Measurements from ENCODE around the gene ABHD12B. TPM values are rescaled to one million over a fixed set of nuclear protein-coding genes. Genes with fewer than 3 reads are reported as not detected.

Gene ABHD12B
- total and polyA plus RNA-seq, 2 experiments from 2014 or later, result 9.0 to 52.8 TPM

GRCh38 chr14:50822501-50823042 is 49.3 kb upstream of the ABHD12B start:
- H3K27ac ChIP-seq (ENCODE audit: low read depth), result no peak overlapping the region
- peaks cover 34% of the 10 kb centered on the region for H4K20me1 ChIP-seq (replicated peaks; ENCODE audit: insufficient read depth)
- no peaks in the 10 kb centered on the region for H3K36me3 ChIP-seq (ENCODE audit: insufficient read depth)
- no peak for TF ChIP-seq REST (IDR thresholded peaks at IDR 0.05; ENCODE audit: unreplicated experiment)
- TF ChIP-seq JUNB (IDR thresholded peaks at IDR 0.05; ENCODE audit: unreplicated experiment), result no peak
- no peak for TF ChIP-seq CTCF (conservative IDR thresholded peaks at IDR 0.05; ENCODE audit: low read depth in 2 of 2)
- TF ChIP-seq ETS1 (IDR thresholded peaks at IDR 0.05), result no peak
- no peak for TF ChIP-seq ZNF462 (CRISPR knock-in tag; IDR thresholded peaks at IDR 0.05)
- no peak for TF ChIP-seq EZH2 (IDR thresholded peaks at IDR 0.05; ENCODE audit: low read depth, unreplicated experiment)
- TF ChIP-seq ZNF114 (CRISPR knock-in tag; IDR thresholded peaks at IDR 0.05), result no peak
- TF ChIP-seq EZH2phosphoT487 (IDR thresholded peaks at IDR 0.05; ENCODE audit: unreplicated experiment), result no peak
- TF ChIP-seq ZNF331 (CRISPR knock-in tag; IDR thresholded peaks at IDR 0.05; ENCODE audit: low read depth), result no peak
- TF ChIP-seq CREB1 (CRISPR knock-in tag; IDR thresholded peaks at IDR 0.05; ENCODE audit: low read depth), result no peak
- no peak for TF ChIP-seq STAT1 (IDR thresholded peaks at IDR 0.05; ENCODE audit: unreplicated experiment)
- TF ChIP-seq POLR2AphosphoS5 (IDR thresholded peaks at IDR 0.05; ENCODE audit: low read depth), result no peak
- TF ChIP-seq NANOG (IDR thresholded peaks at IDR 0.05; ENCODE audit: borderline replicate concordance), result no peak
- Mint-ChIP-seq H3K9me3 (no peaks in the 10 kb centered on the region; the same call in 2 of the 3 replicates), H3K27ac (no peak overlapping the region), H3K4me3 (no peak overlapping the region), H3K4me1 (peaks cover 55% of the 10 kb centered on the region), H3K27me3 (ENCODE audit: insufficient read depth, low read depth, poor library complexity) (peaks cover 23% of the 10 kb centered on the region), H3K36me3 (ENCODE audit: low read depth) (peaks cover 3% of the 10 kb centered on the region; the same call in 2 of the 3 replicates)
- ATAC-seq (no peak; the same call in 2 of the 3 replicates), DNase-seq (ENCODE audit: low spot score) (no peak)
- no peaks in the 10 kb centered on the region for H3K9me2 ChIP-seq (ENCODE audit: insufficient read depth)
- H3K4me1 ChIP-seq (ENCODE audit: insufficient read depth), result peaks cover 59% of the 10 kb centered on the region
- H3K4me3 ChIP-seq, result no peak overlapping the region
- H3K27me3 ChIP-seq (ENCODE audit: insufficient read depth), result peaks cover 79% of the 10 kb centered on the region
- H3K79me2 ChIP-seq (replicated peaks; ENCODE audit: insufficient read depth), result peaks cover 33% of the 10 kb centered on the region
- H2AFZ ChIP-seq, result no peak overlapping the region
- H3K4me2 ChIP-seq, result peak overlapping the region; percentile 56
- H3F3A ChIP-seq (replicated peaks; ENCODE audit: low read depth), result 0 out of 2 replicates have a peak, but pooled peaks cover 3% of the 10 kb centered on the region

Measured in GM23338 (cell line).